WTC11 (cell line): Measurements from ENCODE around the gene NAA50. TPM values are rescaled to one million over a fixed set of nuclear protein-coding genes. Genes with fewer than 3 reads are reported as not detected.

Experiments used
- ATAC-seq: fragments of 200-7000 bp; cut with Tn5 transposase; 2 replicates; pipeline ENCODE4 v1.10.0; 2021; ENCODE audit warnings: mild to moderate bottlenecking, moderate library complexity
- CTCF ChIA-PET: fragments of 300-600 bp; sonication (Branson Sonifier 250); formaldehyde crosslinking; loops from one replicate; lab custom pipeline; 2021; ENCODE audit warnings: antibody characterized with exemption; lab: Charles Lee
- POLR2A ChIA-PET: fragments of 350-600 bp; sonication (Branson Sonifier 250); formaldehyde crosslinking; loops from one replicate; lab custom pipeline; 2021; ENCODE audit warnings: antibody characterized with exemption; lab: Charles Lee
- DNase-seq: peaks from one replicate; pipeline ENCODE4 v3.0.0; 2021; ENCODE audit warnings: low spot score
- H3K27ac Mint-ChIP-seq: 2 replicates; pipeline ENCODE4 v1.8.0; 2021; ENCODE audit warnings: mixed read lengths
- H3K27me3 Mint-ChIP-seq: 2 replicates; pipeline ENCODE4 v1.8.0; 2021; ENCODE audit warnings: low read depth, mild to moderate bottlenecking, moderate library complexity, mixed read lengths
- H3K36me3 Mint-ChIP-seq: 2 replicates; pipeline ENCODE4 v1.8.0; 2021; ENCODE audit warnings: mixed read lengths
- H3K4me1 Mint-ChIP-seq: 2 replicates; pipeline ENCODE4 v1.8.0; 2022; ENCODE audit warnings: mixed read lengths
- H3K4me3 Mint-ChIP-seq: 2 replicates; pipeline ENCODE4 v1.8.0; 2021; ENCODE audit warnings: mild to moderate bottlenecking, moderate library complexity, mixed read lengths
- H3K9me3 Mint-ChIP-seq: 2 replicates; pipeline ENCODE4 v1.8.0; 2021; ENCODE audit warnings: mixed read lengths
- ATF1 ChIP-seq: sonication (generic); formaldehyde crosslinking; IDR thresholded peaks from 2 replicates; pipeline ENCODE4 v1.8.1; 2023; ENCODE audit warnings: mild to moderate bottlenecking, moderate library complexity, missing genetic modification reagents
- ELF4 ChIP-seq: sonication (generic); formaldehyde crosslinking; IDR thresholded peaks from 2 replicates; pipeline ENCODE4 v1.8.1; 2022; ENCODE audit warnings: low read depth, mild to moderate bottlenecking, moderate library complexity, missing genetic modification reagents
- FOXJ3 ChIP-seq: sonication (generic); formaldehyde crosslinking; IDR thresholded peaks from 2 replicates; pipeline ENCODE4 v1.9.0; 2021; ENCODE audit warnings: missing genetic modification reagents, mild to moderate bottlenecking, borderline replicate concordance
- GABPB1 ChIP-seq: sonication (generic); formaldehyde crosslinking; IDR thresholded peaks from 2 replicates; pipeline ENCODE4 v1.8.1; 2023; ENCODE audit warnings: mild to moderate bottlenecking, missing genetic modification reagents
- JUN ChIP-seq: sonication (generic); formaldehyde crosslinking; IDR thresholded peaks from 2 replicates; pipeline ENCODE4 v1.8.0; 2023; ENCODE audit warnings: mild to moderate bottlenecking, missing genetic modification reagents
- MYBL2 ChIP-seq: sonication (generic); formaldehyde crosslinking; IDR thresholded peaks from 2 replicates; pipeline ENCODE4 v1.8.1; 2023; ENCODE audit warnings: mild to moderate bottlenecking, moderate library complexity, missing genetic modification reagents
- NR2C2 ChIP-seq: sonication (generic); formaldehyde crosslinking; IDR thresholded peaks from 2 replicates; pipeline ENCODE4 v1.8.0; 2022; ENCODE audit warnings: mild to moderate bottlenecking, missing genetic modification reagents
- SMAD4 ChIP-seq: sonication (generic); formaldehyde crosslinking; IDR thresholded peaks from 2 replicates; pipeline ENCODE4 v1.8.0; 2022; ENCODE audit warnings: mild to moderate bottlenecking, missing genetic modification reagents
- total RNA-seq: library from RNA; stranded (reverse); gene quantifications from 3 replicates; pipeline ENCODE4 v1.2.3, GENCODE V29; 2021
- TF ChIP-seq, protein P1 (sequence below): sonication (generic); formaldehyde crosslinking; IDR thresholded peaks from 2 replicates; pipeline ENCODE4 v1.8.1; 2023; ENCODE audit warnings: mild to moderate bottlenecking, missing genetic modification reagents, borderline replicate concordance
- TF ChIP-seq, protein P2 (sequence below): sonication (generic); formaldehyde crosslinking; IDR thresholded peaks from 2 replicates; pipeline ENCODE4 v1.8.1; 2023; ENCODE audit warnings: mild to moderate bottlenecking, missing genetic modification reagents, moderate library complexity
- TF ChIP-seq, protein P3 (sequence below): fragments of 250-450 bp; sonication (Bioruptor Pico); IDR thresholded peaks from 2 replicates; pipeline ENCODE4 v1.9.0; 2021; ENCODE audit warnings: mild to moderate bottlenecking
- TF ChIP-seq, protein P4 (sequence below): fragments of 250-450 bp; sonication (Bioruptor Pico); IDR thresholded peaks from 2 replicates; pipeline ENCODE4 v1.8.0; 2021; ENCODE audit warnings: mild to moderate bottlenecking
- TF ChIP-seq, protein P5 (sequence below): sonication (generic); formaldehyde crosslinking; IDR thresholded peaks from 2 replicates; pipeline ENCODE4 v1.8.1; 2023; ENCODE audit warnings: mild to moderate bottlenecking, missing genetic modification reagents, moderate library complexity

The NAA50 gene
- total RNA-seq, 1 experiment from 2014 or later = 193 TPM

DNA sequence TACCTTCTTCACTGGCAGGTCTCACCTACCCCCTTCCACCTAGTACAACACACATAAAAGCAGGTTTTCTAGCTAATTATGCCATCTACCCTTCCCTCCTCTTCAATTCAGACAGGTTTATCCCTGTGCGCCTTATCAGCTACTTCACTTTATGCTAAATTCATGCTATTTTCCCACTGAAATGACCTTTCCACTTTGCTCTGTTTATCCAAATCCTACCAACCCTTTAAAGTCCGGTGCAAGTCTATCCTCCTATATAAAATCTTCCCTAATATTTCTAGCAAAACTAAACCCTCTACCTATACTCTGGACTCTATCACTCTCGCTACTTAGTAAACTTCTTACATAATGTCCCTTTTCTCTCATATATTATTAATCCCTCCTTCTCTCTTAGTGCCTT is 55.6 kb downstream of the NAA50 start (continued):
- TF ChIP-seq, protein P1, sequence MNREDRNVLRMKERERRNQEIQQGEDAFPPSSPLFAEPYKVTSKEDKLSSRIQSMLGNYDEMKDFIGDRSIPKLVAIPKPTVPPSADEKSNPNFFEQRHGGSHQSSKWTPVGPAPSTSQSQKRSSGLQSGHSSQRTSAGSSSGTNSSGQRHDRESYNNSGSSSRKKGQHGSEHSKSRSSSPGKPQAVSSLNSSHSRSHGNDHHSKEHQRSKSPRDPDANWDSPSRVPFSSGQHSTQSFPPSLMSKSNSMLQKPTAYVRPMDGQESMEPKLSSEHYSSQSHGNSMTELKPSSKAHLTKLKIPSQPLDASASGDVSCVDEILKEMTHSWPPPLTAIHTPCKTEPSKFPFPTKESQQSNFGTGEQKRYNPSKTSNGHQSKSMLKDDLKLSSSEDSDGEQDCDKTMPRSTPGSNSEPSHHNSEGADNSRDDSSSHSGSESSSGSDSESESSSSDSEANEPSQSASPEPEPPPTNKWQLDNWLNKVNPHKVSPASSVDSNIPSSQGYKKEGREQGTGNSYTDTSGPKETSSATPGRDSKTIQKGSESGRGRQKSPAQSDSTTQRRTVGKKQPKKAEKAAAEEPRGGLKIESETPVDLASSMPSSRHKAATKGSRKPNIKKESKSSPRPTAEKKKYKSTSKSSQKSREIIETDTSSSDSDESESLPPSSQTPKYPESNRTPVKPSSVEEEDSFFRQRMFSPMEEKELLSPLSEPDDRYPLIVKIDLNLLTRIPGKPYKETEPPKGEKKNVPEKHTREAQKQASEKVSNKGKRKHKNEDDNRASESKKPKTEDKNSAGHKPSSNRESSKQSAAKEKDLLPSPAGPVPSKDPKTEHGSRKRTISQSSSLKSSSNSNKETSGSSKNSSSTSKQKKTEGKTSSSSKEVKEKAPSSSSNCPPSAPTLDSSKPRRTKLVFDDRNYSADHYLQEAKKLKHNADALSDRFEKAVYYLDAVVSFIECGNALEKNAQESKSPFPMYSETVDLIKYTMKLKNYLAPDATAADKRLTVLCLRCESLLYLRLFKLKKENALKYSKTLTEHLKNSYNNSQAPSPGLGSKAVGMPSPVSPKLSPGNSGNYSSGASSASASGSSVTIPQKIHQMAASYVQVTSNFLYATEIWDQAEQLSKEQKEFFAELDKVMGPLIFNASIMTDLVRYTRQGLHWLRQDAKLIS (CRISPR knock-in tag) = no peak

DNA sequence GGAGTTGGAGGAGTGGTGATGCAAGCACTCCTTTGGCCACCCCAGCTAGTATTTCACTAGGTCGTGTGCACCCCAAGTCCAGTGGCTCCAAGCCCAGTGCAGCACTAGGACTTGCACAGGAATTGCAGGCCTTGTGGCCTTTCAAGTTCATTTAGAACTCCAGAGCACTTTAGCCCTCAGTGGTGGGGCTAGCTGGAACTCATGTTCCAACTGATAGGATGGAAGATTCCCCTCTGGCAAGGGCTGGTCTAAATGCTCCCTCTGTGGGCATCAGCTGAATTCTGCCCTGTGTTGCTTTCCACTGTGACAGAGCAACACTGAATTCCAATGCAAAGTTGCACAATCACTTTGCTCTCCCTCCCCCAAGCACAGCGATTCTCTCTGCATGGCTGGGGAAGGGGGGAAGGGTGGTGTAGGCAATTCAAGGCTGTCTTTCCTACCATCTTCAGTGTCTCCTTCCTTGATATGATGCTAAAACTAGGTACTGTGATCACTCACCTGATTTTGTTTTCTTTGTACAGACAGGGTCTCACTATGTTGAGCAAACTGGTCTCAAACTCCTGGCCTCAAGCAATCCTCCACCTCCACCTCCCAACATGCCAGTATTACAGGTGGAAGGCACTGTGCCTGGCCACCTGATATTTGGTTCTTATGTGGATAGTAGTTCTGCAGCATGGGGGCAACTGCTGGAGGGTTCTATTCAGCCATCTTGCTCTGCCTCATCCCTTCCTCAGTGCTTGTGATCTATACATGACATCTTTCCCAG is 59.9 kb downstream of the NAA50 start:
- Mint-ChIP-seq H3K36me3 (peaks cover 20% of the 10 kb centered on the region), H3K4me1 (peaks cover 18% of the 10 kb centered on the region), H3K27ac (peak overlapping the region; percentile 72), H3K9me3 (peaks cover 12% of the 10 kb centered on the region), H3K27me3 (no peaks in the 10 kb centered on the region), H3K4me3 (no peak overlapping the region; the same call in 1 of the 2 replicates)
- POLR2A ChIA-PET = no interaction called here
- no peak for TF ChIP-seq FOXJ3
- TF ChIP-seq GABPB1 = 0 out of 2 replicates have a peak, but pooled peaks have one; percentile 27
- peak; percentile 23 for DNase-seq
- CTCF ChIA-PET = no interaction called here
- peak; percentile 86 for ATAC-seq

DNA sequence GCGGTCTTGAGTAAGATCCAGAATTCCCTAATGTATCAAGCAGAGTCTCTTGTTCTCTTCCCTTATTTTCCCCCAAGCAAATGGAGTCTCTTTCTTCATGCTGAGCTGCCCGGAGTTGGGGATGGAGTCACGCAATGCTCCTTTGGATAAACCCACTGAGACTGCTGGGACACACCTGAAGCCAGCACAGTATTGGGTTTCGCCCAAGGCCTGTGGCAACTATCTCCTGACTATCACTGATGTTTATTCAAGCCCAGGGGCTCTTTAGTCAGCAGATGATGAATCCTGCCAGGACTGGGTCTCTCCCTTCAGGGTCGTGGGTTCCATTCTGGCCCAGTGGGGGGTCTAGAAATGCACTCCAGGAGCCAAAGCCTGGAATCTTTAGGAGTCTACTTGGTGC is 60.9 kb downstream of the NAA50 start:
- no peaks in the 10 kb centered on the region for H3K27me3 Mint-ChIP-seq
- TF ChIP-seq ELF4 (CRISPR knock-in tag) = no peak
- TF ChIP-seq, protein P1 (CRISPR knock-in tag) = no peak
- TF ChIP-seq, protein P2, sequence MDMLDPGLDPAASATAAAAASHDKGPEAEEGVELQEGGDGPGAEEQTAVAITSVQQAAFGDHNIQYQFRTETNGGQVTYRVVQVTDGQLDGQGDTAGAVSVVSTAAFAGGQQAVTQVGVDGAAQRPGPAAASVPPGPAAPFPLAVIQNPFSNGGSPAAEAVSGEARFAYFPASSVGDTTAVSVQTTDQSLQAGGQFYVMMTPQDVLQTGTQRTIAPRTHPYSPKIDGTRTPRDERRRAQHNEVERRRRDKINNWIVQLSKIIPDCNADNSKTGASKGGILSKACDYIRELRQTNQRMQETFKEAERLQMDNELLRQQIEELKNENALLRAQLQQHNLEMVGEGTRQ (CRISPR knock-in tag) = no peak
- TF ChIP-seq, protein P3, sequence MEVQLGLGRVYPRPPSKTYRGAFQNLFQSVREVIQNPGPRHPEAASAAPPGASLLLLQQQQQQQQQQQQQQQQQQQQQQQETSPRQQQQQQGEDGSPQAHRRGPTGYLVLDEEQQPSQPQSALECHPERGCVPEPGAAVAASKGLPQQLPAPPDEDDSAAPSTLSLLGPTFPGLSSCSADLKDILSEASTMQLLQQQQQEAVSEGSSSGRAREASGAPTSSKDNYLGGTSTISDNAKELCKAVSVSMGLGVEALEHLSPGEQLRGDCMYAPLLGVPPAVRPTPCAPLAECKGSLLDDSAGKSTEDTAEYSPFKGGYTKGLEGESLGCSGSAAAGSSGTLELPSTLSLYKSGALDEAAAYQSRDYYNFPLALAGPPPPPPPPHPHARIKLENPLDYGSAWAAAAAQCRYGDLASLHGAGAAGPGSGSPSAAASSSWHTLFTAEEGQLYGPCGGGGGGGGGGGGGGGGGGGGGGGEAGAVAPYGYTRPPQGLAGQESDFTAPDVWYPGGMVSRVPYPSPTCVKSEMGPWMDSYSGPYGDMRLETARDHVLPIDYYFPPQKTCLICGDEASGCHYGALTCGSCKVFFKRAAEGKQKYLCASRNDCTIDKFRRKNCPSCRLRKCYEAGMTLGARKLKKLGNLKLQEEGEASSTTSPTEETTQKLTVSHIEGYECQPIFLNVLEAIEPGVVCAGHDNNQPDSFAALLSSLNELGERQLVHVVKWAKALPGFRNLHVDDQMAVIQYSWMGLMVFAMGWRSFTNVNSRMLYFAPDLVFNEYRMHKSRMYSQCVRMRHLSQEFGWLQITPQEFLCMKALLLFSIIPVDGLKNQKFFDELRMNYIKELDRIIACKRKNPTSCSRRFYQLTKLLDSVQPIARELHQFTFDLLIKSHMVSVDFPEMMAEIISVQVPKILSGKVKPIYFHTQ (CRISPR knock-in tag) = no peak
- no peak for TF ChIP-seq JUN (CRISPR knock-in tag)
- TF ChIP-seq, protein P4, sequence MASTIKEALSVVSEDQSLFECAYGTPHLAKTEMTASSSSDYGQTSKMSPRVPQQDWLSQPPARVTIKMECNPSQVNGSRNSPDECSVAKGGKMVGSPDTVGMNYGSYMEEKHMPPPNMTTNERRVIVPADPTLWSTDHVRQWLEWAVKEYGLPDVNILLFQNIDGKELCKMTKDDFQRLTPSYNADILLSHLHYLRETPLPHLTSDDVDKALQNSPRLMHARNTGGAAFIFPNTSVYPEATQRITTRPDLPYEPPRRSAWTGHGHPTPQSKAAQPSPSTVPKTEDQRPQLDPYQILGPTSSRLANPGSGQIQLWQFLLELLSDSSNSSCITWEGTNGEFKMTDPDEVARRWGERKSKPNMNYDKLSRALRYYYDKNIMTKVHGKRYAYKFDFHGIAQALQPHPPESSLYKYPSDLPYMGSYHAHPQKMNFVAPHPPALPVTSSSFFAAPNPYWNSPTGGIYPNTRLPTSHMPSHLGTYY (CRISPR knock-in tag) = no peak
- TF ChIP-seq SMAD4 (CRISPR knock-in tag) = no peak
- TF ChIP-seq, protein P5, sequence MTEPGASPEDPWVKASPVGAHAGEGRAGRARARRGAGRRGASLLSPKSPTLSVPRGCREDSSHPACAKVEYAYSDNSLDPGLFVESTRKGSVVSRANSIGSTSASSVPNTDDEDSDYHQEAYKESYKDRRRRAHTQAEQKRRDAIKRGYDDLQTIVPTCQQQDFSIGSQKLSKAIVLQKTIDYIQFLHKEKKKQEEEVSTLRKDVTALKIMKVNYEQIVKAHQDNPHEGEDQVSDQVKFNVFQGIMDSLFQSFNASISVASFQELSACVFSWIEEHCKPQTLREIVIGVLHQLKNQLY (CRISPR knock-in tag) = no peak
- TF ChIP-seq ATF1 (CRISPR knock-in tag) = no peak
- TF ChIP-seq MYBL2 (CRISPR knock-in tag) = no peak
- TF ChIP-seq NR2C2 (CRISPR knock-in tag) = no peak
- peaks cover 18% of the 10 kb centered on the region for H3K4me1 Mint-ChIP-seq
- peaks cover 15% of the 10 kb centered on the region for H3K9me3 Mint-ChIP-seq
- H3K36me3 Mint-ChIP-seq = peaks cover 20% of the 10 kb centered on the region
- CTCF ChIA-PET = no interaction called here
- POLR2A ChIA-PET = no interaction called here
- DNase-seq = no peak
- ATAC-seq = no peak; the same call in 1 of the 2 replicates
- H3K27ac Mint-ChIP-seq = no peak overlapping the region
- no peak overlapping the region for H3K4me3 Mint-ChIP-seq
